Measurements from ENCODE around the gene MYLIP.
A peak's percentile ranks its signal among the peaks of the same experiment; 100 is the strongest.

Gene MYLIP

GRCh38 chr6:16121339-16121738 is 7.5 kb upstream of the MYLIP start:
- DNase-seq (ENCODE audit: low spot score in 2 of 2) (no peak), ATAC-seq (replicated peaks; ENCODE audit: extremely low read depth, poor library complexity, severe bottlenecking) (no peak)
- Mint-ChIP-seq H3K9me3 (no peaks in the 10 kb centered on the region), H3K27me3 (peaks cover 9% of the 10 kb centered on the region), H3K4me3 (no peak overlapping the region), H3K36me3 (ENCODE audit: insufficient read depth) (no peaks in the 10 kb centered on the region), H3K4me1 (no peaks in the 10 kb centered on the region), H3K27ac (ENCODE audit: low read depth) (no peak overlapping the region)

- no peaks in the 10 kb centered on the region for H3K4me1 Mint-ChIP-seq
- H3K4me3 Mint-ChIP-seq, result no peak overlapping the region
- ATAC-seq (replicated peaks; ENCODE audit: extremely low read depth, poor library complexity, severe bottlenecking) (no peak), DNase-seq (ENCODE audit: low spot score in 2 of 2) (no peak)
- H3K27me3 Mint-ChIP-seq, result peaks cover 9% of the 10 kb centered on the region
- H3K36me3 Mint-ChIP-seq (ENCODE audit: insufficient read depth), result no peaks in the 10 kb centered on the region
- H3K9me3 Mint-ChIP-seq, result no peaks in the 10 kb centered on the region
- H3K27ac Mint-ChIP-seq (ENCODE audit: low read depth), result no peak overlapping the region
Observed at GRCh38 chr6:16122197-16122596, 6.7 kb upstream of the MYLIP start.

GRCh38 chr6:16124198-16125180 is 4.4 kb upstream of the MYLIP start:
- Mint-ChIP-seq H3K9me3 (no peaks in the 10 kb centered on the region), H3K36me3 (ENCODE audit: insufficient read depth) (peaks cover 14% of the 10 kb centered on the region), H3K4me1 (no peaks in the 10 kb centered on the region), H3K27ac (ENCODE audit: low read depth) (no peak overlapping the region), H3K4me3 (no peak overlapping the region), H3K27me3 (peaks cover 9% of the 10 kb centered on the region)
- DNase-seq (ENCODE audit: low spot score in 2 of 2), result no peak
- ATAC-seq (replicated peaks; ENCODE audit: extremely low read depth, poor library complexity, severe bottlenecking), result no peak

- H3K36me3 Mint-ChIP-seq (ENCODE audit: insufficient read depth), result peaks cover 29% of the 10 kb centered on the region
- peaks cover under 1% of the 10 kb centered on the region for H3K27me3 Mint-ChIP-seq
- H3K9me3 Mint-ChIP-seq, result no peaks in the 10 kb centered on the region
- H3K27ac Mint-ChIP-seq (ENCODE audit: low read depth), result no peak overlapping the region
- peaks cover 5% of the 10 kb centered on the region for H3K4me1 Mint-ChIP-seq
- H3K4me3 Mint-ChIP-seq, result no peak overlapping the region
- no peak for DNase-seq (ENCODE audit: low spot score in 2 of 2)
- no peak for ATAC-seq (replicated peaks; ENCODE audit: extremely low read depth, poor library complexity, severe bottlenecking)
Observed at GRCh38 chr6:16126056-16126455, 2.8 kb upstream of the MYLIP start.

GRCh38 chr6:16126861-16127260 is 2.0 kb upstream of the MYLIP start:
- Mint-ChIP-seq H3K4me1 (peaks cover 5% of the 10 kb centered on the region), H3K27ac (ENCODE audit: low read depth) (no peak overlapping the region), H3K9me3 (no peaks in the 10 kb centered on the region), H3K36me3 (ENCODE audit: insufficient read depth) (peaks cover 35% of the 10 kb centered on the region), H3K4me3 (no peak overlapping the region), H3K27me3 (no peaks in the 10 kb centered on the region)
- no peak for ATAC-seq (replicated peaks; ENCODE audit: extremely low read depth, poor library complexity, severe bottlenecking)
- DNase-seq (ENCODE audit: low spot score in 2 of 2), result no peak

- DNase-seq (ENCODE audit: low spot score in 2 of 2), result no peak
- Mint-ChIP-seq H3K4me3 (peak overlapping the region; percentile 69), H3K36me3 (ENCODE audit: insufficient read depth) (peaks cover 36% of the 10 kb centered on the region), H3K27ac (ENCODE audit: low read depth) (peak overlapping the region; percentile 37), H3K4me1 (peaks cover 5% of the 10 kb centered on the region), H3K27me3 (no peaks in the 10 kb centered on the region), H3K9me3 (no peaks in the 10 kb centered on the region)
- ATAC-seq (replicated peaks; ENCODE audit: extremely low read depth, poor library complexity, severe bottlenecking), result no peak
Observed at GRCh38 chr6:16127471-16127870, 1.4 kb upstream of the MYLIP start.

- DNase-seq (ENCODE audit: low spot score in 2 of 2), result peak; percentile 26 to 43
Observed at GRCh38 chr6:16129623-16130401, 926 bp downstream of the MYLIP start.

GRCh38 chr6:16130437-16130891 is 1.6 kb downstream of the MYLIP start:
- Mint-ChIP-seq H3K4me1 (peaks cover 33% of the 10 kb centered on the region), H3K36me3 (ENCODE audit: insufficient read depth) (peaks cover 54% of the 10 kb centered on the region), H3K9me3 (no peaks in the 10 kb centered on the region), H3K27ac (ENCODE audit: low read depth) (peak overlapping the region; percentile 93), H3K4me3 (peak overlapping the region; percentile 92), H3K27me3 (no peaks in the 10 kb centered on the region)
- DNase-seq (ENCODE audit: low spot score in 2 of 2) (peak in 1 of 2 donors; percentile 22), ATAC-seq (replicated peaks; ENCODE audit: extremely low read depth, poor library complexity, severe bottlenecking) (no peak)

More at GRCh38 chr6:16129623-16130401, 926 bp downstream of the MYLIP start:
- peaks cover 27% of the 10 kb centered on the region for H3K4me1 Mint-ChIP-seq
- H3K4me3 Mint-ChIP-seq, result peak overlapping the region; percentile 92
- no peaks in the 10 kb centered on the region for H3K27me3 Mint-ChIP-seq
- H3K9me3 Mint-ChIP-seq, result no peaks in the 10 kb centered on the region
- ATAC-seq (replicated peaks; ENCODE audit: extremely low read depth, poor library complexity, severe bottlenecking), result peak; percentile 6
- H3K36me3 Mint-ChIP-seq (ENCODE audit: insufficient read depth), result peaks cover 53% of the 10 kb centered on the region
- H3K27ac Mint-ChIP-seq (ENCODE audit: low read depth), result peak overlapping the region; percentile 93

GRCh38 chr6:16130932-16131387 is 2.1 kb downstream of the MYLIP start:
- peak in 1 of 2 donors; percentile 62 for DNase-seq (ENCODE audit: low spot score in 2 of 2)
- Mint-ChIP-seq H3K9me3 (no peaks in the 10 kb centered on the region), H3K4me3 (peak overlapping the region; percentile 92), H3K36me3 (ENCODE audit: insufficient read depth) (peaks cover 54% of the 10 kb centered on the region), H3K27me3 (no peaks in the 10 kb centered on the region), H3K27ac (ENCODE audit: low read depth) (peak overlapping the region; percentile 93), H3K4me1 (peaks cover 38% of the 10 kb centered on the region)
- ATAC-seq (replicated peaks; ENCODE audit: extremely low read depth, poor library complexity, severe bottlenecking), result peak; percentile 63

GRCh38 chr6:16132909-16133308 is 4.0 kb downstream of the MYLIP start:
- DNase-seq (ENCODE audit: low spot score in 2 of 2) (no peak), ATAC-seq (replicated peaks; ENCODE audit: extremely low read depth, poor library complexity, severe bottlenecking) (no peak)
- H3K4me1 Mint-ChIP-seq, result peaks cover 58% of the 10 kb centered on the region
- H3K27ac Mint-ChIP-seq (ENCODE audit: low read depth), result peak overlapping the region; percentile 93
- peaks cover 56% of the 10 kb centered on the region for H3K36me3 Mint-ChIP-seq (ENCODE audit: insufficient read depth)
- H3K9me3 Mint-ChIP-seq, result no peaks in the 10 kb centered on the region
- H3K4me3 Mint-ChIP-seq, result peak overlapping the region; percentile 92
- no peaks in the 10 kb centered on the region for H3K27me3 Mint-ChIP-seq

- Mint-ChIP-seq H3K27me3 (no peaks in the 10 kb centered on the region), H3K9me3 (no peaks in the 10 kb centered on the region), H3K36me3 (ENCODE audit: insufficient read depth) (peaks cover 52% of the 10 kb centered on the region), H3K27ac (ENCODE audit: low read depth) (no peak overlapping the region), H3K4me3 (peak overlapping the region; percentile 92), H3K4me1 (peaks cover 70% of the 10 kb centered on the region)
- no peak for ATAC-seq (replicated peaks; ENCODE audit: extremely low read depth, poor library complexity, severe bottlenecking)
- no peak for DNase-seq (ENCODE audit: low spot score in 2 of 2)
Observed at GRCh38 chr6:16134430-16134829, 5.5 kb downstream of the MYLIP start.

- no peaks in the 10 kb centered on the region for H3K9me3 Mint-ChIP-seq
- H3K27ac Mint-ChIP-seq (ENCODE audit: low read depth), result no peak overlapping the region
- H3K27me3 Mint-ChIP-seq, result no peaks in the 10 kb centered on the region
- peak overlapping the region; percentile 92 for H3K4me3 Mint-ChIP-seq
- H3K4me1 Mint-ChIP-seq, result peaks cover 71% of the 10 kb centered on the region
- ATAC-seq (replicated peaks; ENCODE audit: extremely low read depth, poor library complexity, severe bottlenecking) (no peak), DNase-seq (ENCODE audit: low spot score in 2 of 2) (no peak)
- peaks cover 48% of the 10 kb centered on the region for H3K36me3 Mint-ChIP-seq (ENCODE audit: insufficient read depth)
Observed at GRCh38 chr6:16135066-16135465, 6.2 kb downstream of the MYLIP start.

Measured in central memory CD8-positive, alpha-beta T cell (primary cell).